ENCODE data around the gene RAD51C. TPM values are rescaled to one million over a fixed set of nuclear protein-coding genes. Genes with fewer than 3 reads are reported as not detected.

The RAD51C gene
- total and polyA plus RNA-seq, 2 donors (not counting 1 experiment from before 2014, with no cell fraction given), result 27.7 to 29.1 TPM

GRCh38 chr17:58730937-58731336 is 38.5 kb downstream of the RAD51C start:
- no peaks in the 10 kb centered on the region for H3K79me2 ChIP-seq (ENCODE audit: control insufficient read depth, insufficient read depth, low read length)
- no peak overlapping the region for H2AFZ ChIP-seq (ENCODE audit: low read length)
- no peaks in the 10 kb centered on the region for H3K36me3 ChIP-seq (ENCODE audit: control insufficient read depth, insufficient read depth, low read length)
- TF ChIP-seq, protein P1, sequence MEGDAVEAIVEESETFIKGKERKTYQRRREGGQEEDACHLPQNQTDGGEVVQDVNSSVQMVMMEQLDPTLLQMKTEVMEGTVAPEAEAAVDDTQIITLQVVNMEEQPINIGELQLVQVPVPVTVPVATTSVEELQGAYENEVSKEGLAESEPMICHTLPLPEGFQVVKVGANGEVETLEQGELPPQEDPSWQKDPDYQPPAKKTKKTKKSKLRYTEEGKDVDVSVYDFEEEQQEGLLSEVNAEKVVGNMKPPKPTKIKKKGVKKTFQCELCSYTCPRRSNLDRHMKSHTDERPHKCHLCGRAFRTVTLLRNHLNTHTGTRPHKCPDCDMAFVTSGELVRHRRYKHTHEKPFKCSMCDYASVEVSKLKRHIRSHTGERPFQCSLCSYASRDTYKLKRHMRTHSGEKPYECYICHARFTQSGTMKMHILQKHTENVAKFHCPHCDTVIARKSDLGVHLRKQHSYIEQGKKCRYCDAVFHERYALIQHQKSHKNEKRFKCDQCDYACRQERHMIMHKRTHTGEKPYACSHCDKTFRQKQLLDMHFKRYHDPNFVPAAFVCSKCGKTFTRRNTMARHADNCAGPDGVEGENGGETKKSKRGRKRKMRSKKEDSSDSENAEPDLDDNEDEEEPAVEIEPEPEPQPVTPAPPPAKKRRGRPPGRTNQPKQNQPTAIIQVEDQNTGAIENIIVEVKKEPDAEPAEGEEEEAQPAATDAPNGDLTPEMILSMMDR (conservative IDR thresholded peaks at IDR 0.05 in 1 of 2, IDR thresholded peaks at IDR 0.05 in 1 of 2; ENCODE audit: low read depth in 1 of 2, low read length in 2 of 2), result no peak
- no peak for TF ChIP-seq EZH2 (IDR thresholded peaks at IDR 0.05; ENCODE audit: low read length, missing control alignments)
- no peak for DNase-seq (ENCODE audit: low read depth in 2 of 2)
- no peaks in the 10 kb centered on the region for H4K20me1 ChIP-seq (ENCODE audit: control insufficient read depth, extremely low read depth, insufficient read depth, low read length)
- H3K4me2 ChIP-seq (ENCODE audit: extremely low read depth, insufficient read depth, low read length), result no peak overlapping the region
- no peak overlapping the region for H3K9ac ChIP-seq (ENCODE audit: insufficient read depth, low read length)
- no peaks in the 10 kb centered on the region for H3K27me3 ChIP-seq (ENCODE audit: control insufficient read depth, insufficient read depth, low read length)
- H3K4me3 ChIP-seq (replicated peaks in 1 of 4; ENCODE audit: control extremely low read depth in 1 of 4, insufficient read depth in 1 of 4, low read depth in 3 of 4, low read length in 4 of 4), result no peak overlapping the region
- no peaks in the 10 kb centered on the region for H3K9me3 ChIP-seq (ENCODE audit: control insufficient read depth, insufficient read depth, low read depth, low read length)
- H3K4me1 ChIP-seq (ENCODE audit: control insufficient read depth, extremely low read depth, insufficient read depth, low read length), result no peaks in the 10 kb centered on the region
- H3K27ac ChIP-seq (ENCODE audit: insufficient read depth, low read length), result no peak overlapping the region

GRCh38 chr17:58734040-58734439 is 41.6 kb downstream of the RAD51C start:
- TF ChIP-seq EZH2 (IDR thresholded peaks at IDR 0.05; ENCODE audit: low read length, missing control alignments), result no peak
- TF ChIP-seq, protein P1 (conservative IDR thresholded peaks at IDR 0.05 in 1 of 2, IDR thresholded peaks at IDR 0.05 in 1 of 2; ENCODE audit: low read depth in 1 of 2, low read length in 2 of 2), result no peak
- H3K4me3 ChIP-seq (replicated peaks in 1 of 4; ENCODE audit: control extremely low read depth in 1 of 4, insufficient read depth in 1 of 4, low read depth in 3 of 4, low read length in 4 of 4), result no peak overlapping the region
- no peak overlapping the region for H3K27ac ChIP-seq (ENCODE audit: insufficient read depth, low read length)
- no peaks in the 10 kb centered on the region for H3K9me3 ChIP-seq (ENCODE audit: control insufficient read depth, insufficient read depth, low read depth, low read length)
- no peaks in the 10 kb centered on the region for H3K79me2 ChIP-seq (ENCODE audit: control insufficient read depth, insufficient read depth, low read length)
- H3K9ac ChIP-seq (ENCODE audit: insufficient read depth, low read length), result no peak overlapping the region
- no peaks in the 10 kb centered on the region for H4K20me1 ChIP-seq (ENCODE audit: control insufficient read depth, extremely low read depth, insufficient read depth, low read length)
- H3K4me2 ChIP-seq (ENCODE audit: extremely low read depth, insufficient read depth, low read length), result no peak overlapping the region
- H3K36me3 ChIP-seq (ENCODE audit: control insufficient read depth, insufficient read depth, low read length), result no peaks in the 10 kb centered on the region
- no peaks in the 10 kb centered on the region for H3K4me1 ChIP-seq (ENCODE audit: control insufficient read depth, extremely low read depth, insufficient read depth, low read length)
- no peak overlapping the region for H2AFZ ChIP-seq (ENCODE audit: low read length)
- H3K27me3 ChIP-seq (ENCODE audit: control insufficient read depth, insufficient read depth, low read length), result no peaks in the 10 kb centered on the region
- DNase-seq (ENCODE audit: low read depth in 2 of 2), result no peak

DNA sequence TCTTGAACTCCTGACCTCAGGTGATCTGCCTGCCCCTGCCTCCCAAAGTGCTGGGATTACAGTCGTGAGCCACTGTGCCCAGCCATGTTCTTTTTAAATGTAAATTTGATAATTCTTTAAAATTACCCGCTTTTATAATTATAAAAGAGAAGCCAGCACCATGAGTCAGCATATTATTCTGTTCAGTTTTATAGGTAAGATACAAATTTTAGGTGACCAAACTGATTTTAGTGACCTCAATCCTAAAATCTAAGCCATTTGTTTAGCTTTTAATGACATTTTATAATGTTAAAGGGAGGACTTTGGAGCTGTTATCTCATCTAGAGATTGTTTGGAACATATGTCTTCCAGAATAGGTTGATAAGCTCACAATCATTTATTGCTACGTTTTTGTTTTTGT is 42.4 kb downstream of the RAD51C start:
- no peak for DNase-seq (ENCODE audit: low read depth in 2 of 2)
- Histone ChIP-seq H3K9ac (ENCODE audit: insufficient read depth, low read length) (no peak overlapping the region), H3K27ac (ENCODE audit: insufficient read depth, low read length) (no peak overlapping the region), H3K9me3 (ENCODE audit: control insufficient read depth, insufficient read depth, low read depth, low read length) (no peaks in the 10 kb centered on the region), H3K36me3 (ENCODE audit: control insufficient read depth, insufficient read depth, low read length) (no peaks in the 10 kb centered on the region), H3K4me2 (ENCODE audit: extremely low read depth, insufficient read depth, low read length) (no peak overlapping the region), H2AFZ (ENCODE audit: low read length) (no peak overlapping the region), H3K4me1 (ENCODE audit: control insufficient read depth, extremely low read depth, insufficient read depth, low read length) (no peaks in the 10 kb centered on the region), H3K4me3 (replicated peaks in 1 of 4; ENCODE audit: control extremely low read depth in 1 of 4, insufficient read depth in 1 of 4, low read depth in 3 of 4, low read length in 4 of 4) (no peak overlapping the region), H3K79me2 (ENCODE audit: control insufficient read depth, insufficient read depth, low read length) (no peaks in the 10 kb centered on the region), H3K27me3 (ENCODE audit: control insufficient read depth, insufficient read depth, low read length) (no peaks in the 10 kb centered on the region), H4K20me1 (ENCODE audit: control insufficient read depth, extremely low read depth, insufficient read depth, low read length) (no peaks in the 10 kb centered on the region)
- TF ChIP-seq, protein P1 (conservative IDR thresholded peaks at IDR 0.05 in 1 of 2, IDR thresholded peaks at IDR 0.05 in 1 of 2; ENCODE audit: low read depth in 1 of 2, low read length in 2 of 2), result no peak
